WTC11 (cell line): Measurements from ENCODE around the gene LINS1.
A peak's percentile ranks its signal among the peaks of the same experiment; 100 is the strongest.

Experiments used
- ATF3 ChIP-seq: sonication (generic); formaldehyde crosslinking; conservative IDR thresholded peaks from 2 replicates; pipeline ENCODE4 v1.8.1; 2022; ENCODE audit warnings: mild to moderate bottlenecking, missing genetic modification reagents
- CREM ChIP-seq: sonication (generic); formaldehyde crosslinking; IDR thresholded peaks from 2 replicates; pipeline ENCODE4 v1.8.1; 2022; ENCODE audit warnings: mild to moderate bottlenecking, missing genetic modification reagents, moderate library complexity
- CTCF ChIP-seq: fragments of 200-600 bp; IDR thresholded peaks from 2 replicates; pipeline ENCODE4 v1.8.0; 2022; ENCODE audit warnings: antibody characterized with exemption
- E2F1 ChIP-seq: sonication (generic); formaldehyde crosslinking; IDR thresholded peaks from 2 replicates; pipeline ENCODE4 v1.8.0; 2022; ENCODE audit warnings: mild to moderate bottlenecking, missing genetic modification reagents
- JUN ChIP-seq: sonication (generic); formaldehyde crosslinking; IDR thresholded peaks from 2 replicates; pipeline ENCODE4 v1.8.0; 2023; ENCODE audit warnings: mild to moderate bottlenecking, missing genetic modification reagents
- PRDM15 ChIP-seq: sonication (generic); formaldehyde crosslinking; IDR thresholded peaks from 2 replicates; pipeline ENCODE4 v1.8.0; 2022; ENCODE audit warnings: missing genetic modification reagents
- PREB ChIP-seq: sonication (generic); formaldehyde crosslinking; IDR thresholded peaks from 2 replicates; pipeline ENCODE4 v1.8.1; 2022; ENCODE audit warnings: mild to moderate bottlenecking, missing genetic modification reagents, moderate library complexity, borderline replicate concordance
- USF1 ChIP-seq: sonication (generic); formaldehyde crosslinking; IDR thresholded peaks from 2 replicates; pipeline ENCODE4 v1.8.0; 2022; ENCODE audit warnings: mild to moderate bottlenecking, missing genetic modification reagents
- ZNF423 ChIP-seq: fragments of 250-450 bp; sonication (Bioruptor Pico); IDR thresholded peaks from 2 replicates; pipeline ENCODE4 v2.1.2; 2022; ENCODE audit warnings: mild to moderate bottlenecking, moderate library complexity

GRCh38 chr15:100635406-100636071 is 33.6 kb upstream of the LINS1 start:
- TF ChIP-seq CREM (CRISPR knock-in tag) (no peak), CTCF (no peak), ZNF423 (CRISPR knock-in tag) (0 out of 2 replicates have a peak, but pooled peaks have one; percentile 6), PREB (CRISPR knock-in tag) (no peak), USF1 (CRISPR knock-in tag) (no peak), JUN (CRISPR knock-in tag) (no peak), E2F1 (no peak), ATF3 (no peak), PRDM15 (CRISPR knock-in tag) (no peak)
